Endothelial cell of umbilical vein (primary cell): ENCODE results near the gene NSD1. TPM values are rescaled to one million over a fixed set of nuclear protein-coding genes. Genes with fewer than 3 reads are reported as not detected.

Source experiments
- BruUV-seq: library from RNA; stranded (reverse); fragments of 400-500 nt; replicated peaks from 2 replicates; lab custom pipeline; 2021; lab: Mats Ljungman, UMichigan
- CTCF ChIA-PET: fragments of 300-600, 350-600 bp; sonication (Branson Sonifier 250); formaldehyde crosslinking; loops from one replicate; lab custom pipeline; 2021; ENCODE audit warnings: antibody characterized with exemption, inconsistent platforms; lab: Charles Lee
- POLR2A ChIA-PET: fragments of 300-600, 350-600 bp; sonication (Branson Sonifier 250); formaldehyde crosslinking; loops from one replicate; lab custom pipeline; 2021; ENCODE audit warnings: antibody characterized with exemption, inconsistent platforms; lab: Charles Lee
- DNase-seq: peaks from one replicate; pipeline ENCODE4 v3.0.0-alpha.2; 2011; ENCODE audit warnings: low read depth, low spot score
- FAIRE-seq: peaks from 2 replicates; lab custom pipeline; 2011; peaks lifted over from hg19 to GRCh38; lab: Jason Lieb, UNC
- H2AFZ ChIP-seq: 2 replicates; pipeline ENCODE4 v1.6.0; 2012; ENCODE audit warnings: low read depth, low read length, control low read depth, inconsistent platforms
- H3K27ac ChIP-seq: 2 replicates; pipeline ENCODE4 v1.5.1; 2011; ENCODE audit warnings: low read depth, mild to moderate bottlenecking, control low read depth, low read length, moderate library complexity; ENCODE audit not compliant: insufficient read depth
- H3K27me3 ChIP-seq, 2 experiments: 2 replicates each; pipeline versions ENCODE4 v1.6.0 to v1.6.1; 2011; ENCODE audit warnings: low read length in 2 of 2, mixed read lengths in 1 of 2; ENCODE audit not compliant: control insufficient read depth in 2 of 2, insufficient read depth in 2 of 2
- H3K36me3 ChIP-seq, 2 experiments: 2 replicates in 1 of 2; 3 replicates in 1 of 2; pipeline ENCODE4 v1.5.1; 2011; ENCODE audit warnings: low read length in 2 of 2, mild to moderate bottlenecking in 1 of 2, moderate library complexity in 1 of 2; ENCODE audit not compliant: control insufficient read depth in 2 of 2, insufficient read depth in 2 of 2; ENCODE audit errors: extremely low read depth in 1 of 2
- H3K4me1 ChIP-seq: 3 replicates; pipeline ENCODE4 v1.5.1; 2011; ENCODE audit warnings: mild to moderate bottlenecking, low read length; ENCODE audit not compliant: control insufficient read depth, insufficient read depth; ENCODE audit errors: extremely low read depth
- H3K4me2 ChIP-seq: 2 replicates; pipeline ENCODE4 v1.6.1; 2011; ENCODE audit warnings: low read length, control low read depth, mixed read lengths; ENCODE audit not compliant: insufficient read depth
- H3K4me3 ChIP-seq, 3 experiments: fragments of 200-600 bp in 1 of 3; sonication (generic), shearing (Covaris generic) in 1 of 3; replicated peaks in 1 of 3; 2 replicates each; pipeline ENCODE4 v1.5.1; 2011 to 2016; ENCODE audit warnings: control low read depth in 3 of 3, low read length in 3 of 3, mild to moderate bottlenecking in 2 of 3, inconsistent platforms in 1 of 3, low read depth in 1 of 3, moderate library complexity in 1 of 3; ENCODE audit not compliant: insufficient read depth in 1 of 3
- H3K79me2 ChIP-seq: 2 replicates; pipeline ENCODE4 v1.6.0; 2012; ENCODE audit warnings: low read length, inconsistent platforms; ENCODE audit not compliant: control insufficient read depth, insufficient read depth
- H3K9ac ChIP-seq: replicated peaks from 2 replicates; pipeline ENCODE3; 2011; ENCODE audit warnings: low read length, control low read depth; ENCODE audit not compliant: insufficient read depth; ENCODE audit errors: extremely low read depth
- H3K9me1 ChIP-seq: replicated peaks from 3 replicates; pipeline ENCODE4 v1.6.0; 2011; ENCODE audit warnings: mild to moderate bottlenecking, low read length; ENCODE audit not compliant: control insufficient read depth, insufficient read depth; ENCODE audit errors: extremely low read depth
- H3K9me3 ChIP-seq: replicated peaks from 2 replicates; pipeline ENCODE4 v1.5.1; 2012; ENCODE audit warnings: low read length, inconsistent platforms; ENCODE audit not compliant: control insufficient read depth, insufficient read depth
- H4K20me1 ChIP-seq: replicated peaks from 2 replicates; pipeline ENCODE3; 2011; ENCODE audit warnings: mild to moderate bottlenecking, low read length; ENCODE audit not compliant: control insufficient read depth, insufficient read depth; ENCODE audit errors: extremely low read depth
- CTCF ChIP-seq, 2 donors: IDR thresholded peaks; 1 replicate in 1 of 2; 2 replicates in 1 of 2; pipeline ENCODE4 v1.5.1; 2011; ENCODE audit warnings: low read length in 2 of 2, mild to moderate bottlenecking in 2 of 2, moderate library complexity in 2 of 2, control low read depth in 1 of 2, inconsistent platforms in 1 of 2, low read depth in 1 of 2; ENCODE audit not compliant: insufficient read depth in 1 of 2; ENCODE audit errors: extremely low read depth in 1 of 2
- EZH2 ChIP-seq: IDR thresholded peaks from 2 replicates; pipeline ENCODE4 v1.6.1; 2012; ENCODE audit warnings: borderline replicate concordance, low read depth, mild to moderate bottlenecking, moderate library complexity, low read length, inconsistent platforms; ENCODE audit not compliant: severe bottlenecking
- FOS ChIP-seq: IDR thresholded peaks from 2 replicates; pipeline ENCODE4 v1.6.1; 2011; ENCODE audit warnings: mild to moderate bottlenecking, low read length, moderate library complexity, borderline replicate concordance; ENCODE audit not compliant: insufficient read depth
- GATA2 ChIP-seq: IDR thresholded peaks from 2 replicates; pipeline ENCODE4 v1.7.0; 2011; ENCODE audit warnings: low read depth, mild to moderate bottlenecking, moderate library complexity, mixed read lengths, low read length; ENCODE audit not compliant: insufficient read length, insufficient read depth
- JUN ChIP-seq: IDR thresholded peaks from 2 replicates; pipeline ENCODE4 v1.6.1; 2011; ENCODE audit warnings: borderline replicate concordance, low read depth; ENCODE audit not compliant: insufficient read length, insufficient read depth
- MAX ChIP-seq: IDR thresholded peaks from 2 replicates; pipeline ENCODE4 v1.6.1; 2011; ENCODE audit not compliant: insufficient read depth, insufficient read length
- MYC ChIP-seq: IDR thresholded peaks from one replicate; pipeline ENCODE4 v1.6.1; 2011; ENCODE audit warnings: mild to moderate bottlenecking, low read depth, low read length
- POLR2A ChIP-seq: IDR thresholded peaks from 2 replicates; pipeline ENCODE4 v1.6.1; 2012; ENCODE audit warnings: low read depth, mild to moderate bottlenecking, control low read depth, low read length
- POLR2AphosphoS5 ChIP-seq: IDR thresholded peaks from 2 replicates; pipeline ENCODE4 v1.6.1; 2012; ENCODE audit warnings: low read depth, mild to moderate bottlenecking, control low read depth, low read length, moderate library complexity; ENCODE audit not compliant: insufficient read depth
- dilution Hi-C: fragments of 300-500 bp; cut with MboI; formaldehyde crosslinking; loops from one replicate; pipeline ENCODE4 v1.15.0; 2019; ENCODE audit warnings: low sequenced_read_pairs; ENCODE audit not compliant: extremely low pct_ligation_motif_present
- intact Hi-C: fragments of 100-400 bp; cut with micrococcal nuclease; formaldehyde crosslinking; loops from one replicate; pipeline ENCODE4 v1.10.0; 2022
- polyA plus RNA-seq, 4 experiments: library from polyadenylated mRNA; depleted of rRNA in 3 of 4; stranded (reverse) in 3 of 4; unstranded in 1 of 4; fragments of >200 nt; gene quantifications; 2 replicates each; pipeline versions ENCODE4 v1.2.1 to v1.2.3, GENCODE V29; 2011 to 2012; ENCODE audit warnings: missing spikeins in 1 of 4
- total RNA-seq: library from RNA; stranded (reverse); gene quantifications from 2 replicates; pipeline ENCODE4 v1.2.3, GENCODE V29; 2021

The NSD1 gene
- total and polyA plus RNA-seq, 2 donors (not counting 3 experiments of a cell fraction or from before 2014, with no cell fraction given): 14.4 to 90.4 TPM

GRCh38 chr5:177098470-177099141 lies 35.0 kb upstream of the NSD1 start:
- H3K4me2 ChIP-seq: no peak overlapping the region
- no peaks in the 10 kb centered on the region for H4K20me1 ChIP-seq
- no peak overlapping the region for H3K4me3 ChIP-seq
- no peak overlapping the region for H3K9ac ChIP-seq
- H3K36me3 ChIP-seq: no peaks in the 10 kb centered on the region
- FAIRE-seq: no peak
- H2AFZ ChIP-seq: no peak overlapping the region
- H3K9me1 ChIP-seq: no peaks in the 10 kb centered on the region
- ChIA-PET POLR2A (no interaction called here), CTCF (interaction anchor here (0.9 to 2.9 kb wide), 6 partner anchors 10 to 27 kb away, joined by 3 to 15 read pairs (median 10); partner anchors contain the start of gene FGFR4)
- dilution Hi-C loops (no loop called here), intact Hi-C loops (no loop called here)
- H3K9me3 ChIP-seq: no peaks in the 10 kb centered on the region
- peaks cover 20% of the 10 kb centered on the region for H3K4me1 ChIP-seq
- H3K27me3 ChIP-seq: no peaks in the 10 kb centered on the region
- BruUV-seq: no TSS peak
- DNase-seq: no peak
- H3K27ac ChIP-seq: no peak overlapping the region
- H3K79me2 ChIP-seq: no peaks in the 10 kb centered on the region
- TF ChIP-seq MAX: no peak
- TF ChIP-seq CTCF (IDR thresholded peaks at IDR 0.05; ENCODE audit: extremely low read depth in 1 of 2, insufficient read depth in 1 of 2, low read depth in 1 of 2, low read length in 2 of 2): no peak
- no peak for TF ChIP-seq MYC
- no peak for TF ChIP-seq GATA2
- TF ChIP-seq EZH2: no peak
- no peak for TF ChIP-seq POLR2AphosphoS5
- no peak for TF ChIP-seq POLR2A
- no peak for TF ChIP-seq JUN
- TF ChIP-seq FOS: no peak
